ENCODE results near the gene ANKRD13D.

GRCh38 chr11:67303132-67303834 is 14.2 kb downstream of the ANKRD13D start, which contains the start of gene SSH3:
- TF ChIP-seq CTCF (IDR thresholded peaks at IDR 0.05) (no peak), ZFX (IDR thresholded peaks at IDR 0.05; ENCODE audit: borderline replicate concordance) (no peak)
